Central memory CD8-positive, alpha-beta T cell (primary cell): Measurements from ENCODE around the gene RAB3GAP1.

ENCODE experiments used
- ATAC-seq: fragments of 150-1000 bp; cut with Tn5 transposase; replicated peaks from 2 replicates; pipeline ENCODE4 v1.10.0; 2022; ENCODE audit warnings: mild to moderate bottlenecking, moderate FRiP score, moderate number of reproducible peaks; ENCODE audit not compliant: poor library complexity, severe bottlenecking; ENCODE audit errors: extremely low read depth
- DNase-seq, 2 donors: peaks; one replicate each; pipeline ENCODE4 v3.0.0; 2021; ENCODE audit warnings: low spot score in 2 of 2
- H3K27ac Mint-ChIP-seq: one replicate; pipeline ENCODE4 v1.8.0; 2022; ENCODE audit warnings: low read depth, mild to moderate bottlenecking, moderate library complexity, mixed read lengths
- H3K27me3 Mint-ChIP-seq: one replicate; pipeline ENCODE4 v1.8.0; 2022; ENCODE audit warnings: mixed read lengths
- H3K36me3 Mint-ChIP-seq: one replicate; pipeline ENCODE4 v1.8.0; 2022; ENCODE audit warnings: mild to moderate bottlenecking, moderate library complexity, mixed read lengths; ENCODE audit not compliant: insufficient read depth
- H3K4me1 Mint-ChIP-seq: one replicate; pipeline ENCODE4 v1.8.0; 2022; ENCODE audit warnings: mixed read lengths
- H3K4me3 Mint-ChIP-seq: one replicate; pipeline ENCODE4 v1.8.0; 2022; ENCODE audit warnings: mild to moderate bottlenecking, moderate library complexity, mixed read lengths
- H3K9me3 Mint-ChIP-seq: one replicate; pipeline ENCODE4 v1.8.0; 2022; ENCODE audit warnings: mixed read lengths

RAB3GAP1 gene

GRCh38 chr2:135183822-135184221 lies 131.7 kb downstream of the RAB3GAP1 start:
- no peak overlapping the region for H3K4me3 Mint-ChIP-seq
- DNase-seq: no peak
- no peaks in the 10 kb centered on the region for H3K9me3 Mint-ChIP-seq
- no peaks in the 10 kb centered on the region for H3K27me3 Mint-ChIP-seq
- no peak for ATAC-seq
- H3K27ac Mint-ChIP-seq: no peak overlapping the region
- no peaks in the 10 kb centered on the region for H3K4me1 Mint-ChIP-seq
- H3K36me3 Mint-ChIP-seq: peaks cover 1% of the 10 kb centered on the region

- DNase-seq (no peak), ATAC-seq (no peak)
- H3K27me3 Mint-ChIP-seq: no peaks in the 10 kb centered on the region
- H3K36me3 Mint-ChIP-seq: peaks cover 1% of the 10 kb centered on the region
- H3K4me3 Mint-ChIP-seq: no peak overlapping the region
- H3K27ac Mint-ChIP-seq: no peak overlapping the region
- H3K4me1 Mint-ChIP-seq: no peaks in the 10 kb centered on the region
- H3K9me3 Mint-ChIP-seq: peaks cover 6% of the 10 kb centered on the region
Observed at GRCh38 chr2:135186054-135186453, 134.0 kb downstream of the RAB3GAP1 start.

GRCh38 chr2:135187270-135187669 lies 135.2 kb downstream of the RAB3GAP1 start:
- Mint-ChIP-seq H3K4me3 (no peak overlapping the region), H3K36me3 (peaks cover 1% of the 10 kb centered on the region), H3K4me1 (no peaks in the 10 kb centered on the region), H3K9me3 (peaks cover 6% of the 10 kb centered on the region), H3K27me3 (no peaks in the 10 kb centered on the region), H3K27ac (no peak overlapping the region)
- no peak for DNase-seq
- no peak for ATAC-seq

GRCh38 chr2:135189148-135189547 lies 137.1 kb downstream of the RAB3GAP1 start:
- DNase-seq (no peak), ATAC-seq (no peak)
- no peak overlapping the region for H3K27ac Mint-ChIP-seq
- peaks cover 1% of the 10 kb centered on the region for H3K36me3 Mint-ChIP-seq
- no peaks in the 10 kb centered on the region for H3K4me1 Mint-ChIP-seq
- H3K27me3 Mint-ChIP-seq: no peaks in the 10 kb centered on the region
- H3K9me3 Mint-ChIP-seq: peaks cover 6% of the 10 kb centered on the region
- no peak overlapping the region for H3K4me3 Mint-ChIP-seq

GRCh38 chr2:135190799-135191198 lies 138.7 kb downstream of the RAB3GAP1 start:
- DNase-seq (no peak), ATAC-seq (no peak)
- H3K4me3 Mint-ChIP-seq: no peak overlapping the region
- peaks cover 1% of the 10 kb centered on the region for H3K36me3 Mint-ChIP-seq
- no peaks in the 10 kb centered on the region for H3K27me3 Mint-ChIP-seq
- H3K27ac Mint-ChIP-seq: no peak overlapping the region
- peaks cover 6% of the 10 kb centered on the region for H3K9me3 Mint-ChIP-seq
- H3K4me1 Mint-ChIP-seq: no peaks in the 10 kb centered on the region

GRCh38 chr2:135198481-135198880 lies 146.4 kb downstream of the RAB3GAP1 start:
- no peak overlapping the region for H3K27ac Mint-ChIP-seq
- DNase-seq (no peak), ATAC-seq (no peak)
- no peaks in the 10 kb centered on the region for H3K36me3 Mint-ChIP-seq
- H3K9me3 Mint-ChIP-seq: no peaks in the 10 kb centered on the region
- H3K27me3 Mint-ChIP-seq: no peaks in the 10 kb centered on the region
- H3K4me3 Mint-ChIP-seq: no peak overlapping the region
- no peaks in the 10 kb centered on the region for H3K4me1 Mint-ChIP-seq

GRCh38 chr2:135202751-135203150 lies 150.7 kb downstream of the RAB3GAP1 start:
- Mint-ChIP-seq H3K4me3 (no peak overlapping the region), H3K9me3 (no peaks in the 10 kb centered on the region), H3K27me3 (no peaks in the 10 kb centered on the region), H3K4me1 (no peaks in the 10 kb centered on the region), H3K27ac (no peak overlapping the region), H3K36me3 (peaks cover 2% of the 10 kb centered on the region)
- no peak for ATAC-seq
- DNase-seq: no peak

GRCh38 chr2:135203944-135204343 lies 151.9 kb downstream of the RAB3GAP1 start:
- no peaks in the 10 kb centered on the region for H3K27me3 Mint-ChIP-seq
- H3K4me1 Mint-ChIP-seq: no peaks in the 10 kb centered on the region
- H3K9me3 Mint-ChIP-seq: no peaks in the 10 kb centered on the region
- H3K4me3 Mint-ChIP-seq: no peak overlapping the region
- DNase-seq: no peak
- no peak for ATAC-seq
- H3K36me3 Mint-ChIP-seq: peaks cover 2% of the 10 kb centered on the region
- no peak overlapping the region for H3K27ac Mint-ChIP-seq

GRCh38 chr2:135208016-135208415 lies 155.9 kb downstream of the RAB3GAP1 start:
- H3K36me3 Mint-ChIP-seq: peaks cover 2% of the 10 kb centered on the region
- no peak for DNase-seq

GRCh38 chr2:135212757-135213156 lies 160.7 kb downstream of the RAB3GAP1 start:
- ATAC-seq (no peak), DNase-seq (no peak)
- Mint-ChIP-seq H3K27me3 (no peaks in the 10 kb centered on the region), H3K27ac (no peak overlapping the region), H3K4me1 (no peaks in the 10 kb centered on the region), H3K4me3 (no peak overlapping the region), H3K9me3 (no peaks in the 10 kb centered on the region), H3K36me3 (no peaks in the 10 kb centered on the region)

More at GRCh38 chr2:135208016-135208415, 155.9 kb downstream of the RAB3GAP1 start:
- Mint-ChIP-seq H3K9me3 (no peaks in the 10 kb centered on the region), H3K27me3 (no peaks in the 10 kb centered on the region), H3K27ac (no peak overlapping the region), H3K4me1 (no peaks in the 10 kb centered on the region), H3K4me3 (no peak overlapping the region)
- no peak for ATAC-seq

- no peak for ATAC-seq
- Mint-ChIP-seq H3K4me3 (no peak overlapping the region), H3K9me3 (no peaks in the 10 kb centered on the region), H3K36me3 (no peaks in the 10 kb centered on the region), H3K27me3 (no peaks in the 10 kb centered on the region), H3K4me1 (no peaks in the 10 kb centered on the region), H3K27ac (no peak overlapping the region)
- DNase-seq: no peak
Observed at GRCh38 chr2:135218426-135218825, 166.3 kb downstream of the RAB3GAP1 start.

GRCh38 chr2:135219226-135219625 lies 167.1 kb downstream of the RAB3GAP1 start:
- Mint-ChIP-seq H3K9me3 (no peaks in the 10 kb centered on the region), H3K27me3 (no peaks in the 10 kb centered on the region), H3K27ac (no peak overlapping the region), H3K36me3 (no peaks in the 10 kb centered on the region), H3K4me3 (no peak overlapping the region), H3K4me1 (no peaks in the 10 kb centered on the region)
- ATAC-seq: no peak
- DNase-seq: no peak
